ENCODE results near the gene MYEOV. TPM values are rescaled to one million over a fixed set of nuclear protein-coding genes. Genes with fewer than 3 reads are reported as not detected.
A peak's percentile ranks its signal among the peaks of the same experiment; 100 is the strongest.

MYEOV gene
- total and polyA plus RNA-seq, 10 of the 15 experiments (the other 5 are each of a cell fraction or from before 2014, with no cell fraction given) = 0.05 to 0.40 (median 0.26) TPM; not detected in 3

DNA sequence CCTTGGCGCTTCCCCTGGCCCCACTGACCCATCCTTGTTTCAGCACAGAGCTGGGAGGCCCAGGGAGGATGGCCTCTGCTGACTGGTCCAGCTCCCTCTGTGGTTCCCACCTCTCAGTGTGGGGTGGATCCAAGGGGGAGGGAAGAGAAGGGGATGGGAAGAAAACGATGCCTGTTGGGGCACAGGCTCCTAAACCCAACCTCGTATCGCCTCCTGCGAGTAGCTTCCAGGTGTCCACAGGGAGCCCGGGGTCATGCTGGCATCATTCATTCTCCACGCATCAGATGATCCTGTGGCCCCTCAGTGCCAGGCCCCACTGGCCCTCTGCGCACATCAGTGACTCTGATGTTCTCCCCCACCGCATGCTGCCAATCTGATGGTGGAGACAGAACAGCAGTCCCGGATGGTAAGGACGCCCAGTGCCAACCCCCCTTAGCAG, 5.1 kb downstream of the MYEOV start:
- no peaks in the 10 kb centered on the region for H4K20me1 ChIP-seq (ENCODE audit: control insufficient read depth, insufficient read depth)
- intact Hi-C loops (cut with micrococcal nuclease; ENCODE audit: unreplicated experiment) (loop anchor here (5.0 kb wide), 3 partner anchors 143 to 457 kb away; partner anchors contain the start of gene CPT1A), in situ Hi-C loops (cut with MboI) (no loop called here)
- CTCF ChIA-PET = interaction anchor here (0.6 to 2.1 kb wide), 4 partner anchors 35 to 168 kb away, joined by 3 to 7 read pairs (median 4); partner anchors contain the start of gene SMIM38
- no peak for ATAC-seq
- peak overlapping the region; percentile 89 for H3K27ac ChIP-seq (ENCODE audit: control insufficient read depth, insufficient read depth)
- BruUV-seq (replicated peaks) = no TSS peak
- SMC1A ChIA-PET (ENCODE audit: uncharacterized antibody, unreplicated experiment) = interaction anchor here (1.0 to 3.9 kb wide), 6 partner anchors 10 to 343 kb away, joined by 3 to 31 read pairs (median 16); partner anchors contain the start of gene SMIM38
- no peaks in the 10 kb centered on the region; the same call in 2 of the 3 replicates for H3K9me3 ChIP-seq (replicated peaks; ENCODE audit: control insufficient read depth, insufficient read depth, low read length)
- TF ChIP-seq, protein P1, sequence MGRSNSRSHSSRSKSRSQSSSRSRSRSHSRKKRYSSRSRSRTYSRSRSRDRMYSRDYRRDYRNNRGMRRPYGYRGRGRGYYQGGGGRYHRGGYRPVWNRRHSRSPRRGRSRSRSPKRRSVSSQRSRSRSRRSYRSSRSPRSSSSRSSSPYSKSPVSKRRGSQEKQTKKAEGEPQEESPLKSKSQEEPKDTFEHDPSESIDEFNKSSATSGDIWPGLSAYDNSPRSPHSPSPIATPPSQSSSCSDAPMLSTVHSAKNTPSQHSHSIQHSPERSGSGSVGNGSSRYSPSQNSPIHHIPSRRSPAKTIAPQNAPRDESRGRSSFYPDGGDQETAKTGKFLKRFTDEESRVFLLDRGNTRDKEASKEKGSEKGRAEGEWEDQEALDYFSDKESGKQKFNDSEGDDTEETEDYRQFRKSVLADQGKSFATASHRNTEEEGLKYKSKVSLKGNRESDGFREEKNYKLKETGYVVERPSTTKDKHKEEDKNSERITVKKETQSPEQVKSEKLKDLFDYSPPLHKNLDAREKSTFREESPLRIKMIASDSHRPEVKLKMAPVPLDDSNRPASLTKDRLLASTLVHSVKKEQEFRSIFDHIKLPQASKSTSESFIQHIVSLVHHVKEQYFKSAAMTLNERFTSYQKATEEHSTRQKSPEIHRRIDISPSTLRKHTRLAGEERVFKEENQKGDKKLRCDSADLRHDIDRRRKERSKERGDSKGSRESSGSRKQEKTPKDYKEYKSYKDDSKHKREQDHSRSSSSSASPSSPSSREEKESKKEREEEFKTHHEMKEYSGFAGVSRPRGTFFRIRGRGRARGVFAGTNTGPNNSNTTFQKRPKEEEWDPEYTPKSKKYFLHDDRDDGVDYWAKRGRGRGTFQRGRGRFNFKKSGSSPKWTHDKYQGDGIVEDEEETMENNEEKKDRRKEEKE (IDR thresholded peaks at IDR 0.05) = no peak
- 0 out of 2 replicates have a peak, but pooled peaks have one; percentile 3 for TF ChIP-seq HDAC2 (IDR thresholded peaks at IDR 0.05)
- H3K4me3 ChIP-seq = no peak overlapping the region
- H3K36me3 ChIP-seq (ENCODE audit: control insufficient read depth in 2 of 2, insufficient read depth in 2 of 2, low read length in 1 of 2) = no peaks in the 10 kb centered on the region
- H3K79me2 ChIP-seq (ENCODE audit: control insufficient read depth, insufficient read depth, low read length) = no peaks in the 10 kb centered on the region
- FAIRE-seq = no peak
- no peak overlapping the region for H2AFZ ChIP-seq (ENCODE audit: control insufficient read depth, low read depth, low read length)
- H3K27me3 ChIP-seq (replicated peaks in 1 of 2; ENCODE audit: control insufficient read depth in 2 of 2, insufficient read depth in 2 of 2, low read length in 1 of 2) = no peaks in the 10 kb centered on the region
- no peak for DNase-seq (ENCODE audit: low read depth, low spot score)
- 40% methylated on average over 11 of the region's 11 CpGs for WGBS (ENCODE audit: insufficient coverage, insufficient replicate concordance, low lambda C conversion rate, missing lambda C conversion rate)
- H3K4me1 ChIP-seq (ENCODE audit: control insufficient read depth, insufficient read depth, low read length) = peaks cover 32% of the 10 kb centered on the region
- peak overlapping the region; percentile 93 for H3K4me2 ChIP-seq (ENCODE audit: control insufficient read depth, insufficient read depth)
- RAD21 ChIA-PET (ENCODE audit: unreplicated experiment) = interaction anchor here (0.8 to 4.1 kb wide), 8 partner anchors 13 to 336 kb away, joined by 3 to 28 read pairs (median 14); no protein-coding TSS in a partner anchor
- POLR2A ChIA-PET = interaction anchor here (0.7 to 1.5 kb wide), 6 partner anchors 10 to 133 kb away, joined by 3 to 5 read pairs (median 3); no protein-coding TSS in a partner anchor
- no peak overlapping the region for H3K9ac ChIP-seq (ENCODE audit: control insufficient read depth, insufficient read depth, low read length)
